HL-60 (cell line): ENCODE results near the gene SIRPD.

Source experiments
- TF ChIP-seq, protein P1 (sequence below): IDR thresholded peaks from one replicate; pipeline ENCODE4 v1.5.1; 2011; ENCODE audit warnings: low read length, control low read depth, inconsistent platforms; ENCODE audit not compliant: insufficient read depth
- TF ChIP-seq, protein P2 (sequence below): IDR thresholded peaks from 2 replicates; pipeline ENCODE4 v1.6.1; 2012; ENCODE audit warnings: low read depth; ENCODE audit not compliant: insufficient replicate concordance

DNA sequence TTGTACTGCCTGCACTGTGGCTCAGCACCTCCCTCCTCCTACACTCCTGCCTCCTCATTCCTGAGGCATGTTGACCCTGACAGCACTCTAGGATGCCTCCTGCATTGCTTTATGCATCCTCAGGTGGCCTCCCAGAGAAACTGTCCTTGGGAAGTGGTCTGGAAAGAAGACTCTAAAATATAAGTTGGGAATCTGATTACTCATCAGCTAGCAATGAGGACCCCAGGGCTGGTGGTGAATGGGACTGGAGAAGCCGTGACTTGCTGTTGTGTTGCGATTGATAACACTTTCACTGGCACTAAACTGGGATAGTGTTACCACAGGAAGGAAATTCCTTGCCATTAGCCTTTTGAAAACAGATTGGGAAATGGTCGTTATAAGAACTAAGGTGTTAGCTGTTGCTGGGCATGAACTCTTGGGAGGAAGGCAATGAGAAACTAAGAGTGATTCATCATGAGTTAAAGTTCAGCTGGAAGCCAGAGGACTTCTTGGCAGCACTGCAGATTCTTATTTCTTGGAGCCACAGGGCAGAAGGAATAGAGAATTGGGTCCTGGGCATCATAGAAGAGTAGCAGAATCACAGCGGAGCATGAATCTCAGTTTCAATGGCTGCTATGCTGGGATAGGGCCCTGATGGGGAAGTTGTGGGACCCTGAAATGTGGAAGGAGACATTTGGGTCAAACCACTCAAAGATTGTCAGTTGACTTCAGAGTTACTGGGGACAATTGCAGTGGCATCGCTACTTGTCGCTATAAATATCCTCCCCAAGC lies 10.1 kb upstream of the SIRPD start:
- TF ChIP-seq, protein P1, sequence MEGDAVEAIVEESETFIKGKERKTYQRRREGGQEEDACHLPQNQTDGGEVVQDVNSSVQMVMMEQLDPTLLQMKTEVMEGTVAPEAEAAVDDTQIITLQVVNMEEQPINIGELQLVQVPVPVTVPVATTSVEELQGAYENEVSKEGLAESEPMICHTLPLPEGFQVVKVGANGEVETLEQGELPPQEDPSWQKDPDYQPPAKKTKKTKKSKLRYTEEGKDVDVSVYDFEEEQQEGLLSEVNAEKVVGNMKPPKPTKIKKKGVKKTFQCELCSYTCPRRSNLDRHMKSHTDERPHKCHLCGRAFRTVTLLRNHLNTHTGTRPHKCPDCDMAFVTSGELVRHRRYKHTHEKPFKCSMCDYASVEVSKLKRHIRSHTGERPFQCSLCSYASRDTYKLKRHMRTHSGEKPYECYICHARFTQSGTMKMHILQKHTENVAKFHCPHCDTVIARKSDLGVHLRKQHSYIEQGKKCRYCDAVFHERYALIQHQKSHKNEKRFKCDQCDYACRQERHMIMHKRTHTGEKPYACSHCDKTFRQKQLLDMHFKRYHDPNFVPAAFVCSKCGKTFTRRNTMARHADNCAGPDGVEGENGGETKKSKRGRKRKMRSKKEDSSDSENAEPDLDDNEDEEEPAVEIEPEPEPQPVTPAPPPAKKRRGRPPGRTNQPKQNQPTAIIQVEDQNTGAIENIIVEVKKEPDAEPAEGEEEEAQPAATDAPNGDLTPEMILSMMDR: no peak
- TF ChIP-seq, protein P2, sequence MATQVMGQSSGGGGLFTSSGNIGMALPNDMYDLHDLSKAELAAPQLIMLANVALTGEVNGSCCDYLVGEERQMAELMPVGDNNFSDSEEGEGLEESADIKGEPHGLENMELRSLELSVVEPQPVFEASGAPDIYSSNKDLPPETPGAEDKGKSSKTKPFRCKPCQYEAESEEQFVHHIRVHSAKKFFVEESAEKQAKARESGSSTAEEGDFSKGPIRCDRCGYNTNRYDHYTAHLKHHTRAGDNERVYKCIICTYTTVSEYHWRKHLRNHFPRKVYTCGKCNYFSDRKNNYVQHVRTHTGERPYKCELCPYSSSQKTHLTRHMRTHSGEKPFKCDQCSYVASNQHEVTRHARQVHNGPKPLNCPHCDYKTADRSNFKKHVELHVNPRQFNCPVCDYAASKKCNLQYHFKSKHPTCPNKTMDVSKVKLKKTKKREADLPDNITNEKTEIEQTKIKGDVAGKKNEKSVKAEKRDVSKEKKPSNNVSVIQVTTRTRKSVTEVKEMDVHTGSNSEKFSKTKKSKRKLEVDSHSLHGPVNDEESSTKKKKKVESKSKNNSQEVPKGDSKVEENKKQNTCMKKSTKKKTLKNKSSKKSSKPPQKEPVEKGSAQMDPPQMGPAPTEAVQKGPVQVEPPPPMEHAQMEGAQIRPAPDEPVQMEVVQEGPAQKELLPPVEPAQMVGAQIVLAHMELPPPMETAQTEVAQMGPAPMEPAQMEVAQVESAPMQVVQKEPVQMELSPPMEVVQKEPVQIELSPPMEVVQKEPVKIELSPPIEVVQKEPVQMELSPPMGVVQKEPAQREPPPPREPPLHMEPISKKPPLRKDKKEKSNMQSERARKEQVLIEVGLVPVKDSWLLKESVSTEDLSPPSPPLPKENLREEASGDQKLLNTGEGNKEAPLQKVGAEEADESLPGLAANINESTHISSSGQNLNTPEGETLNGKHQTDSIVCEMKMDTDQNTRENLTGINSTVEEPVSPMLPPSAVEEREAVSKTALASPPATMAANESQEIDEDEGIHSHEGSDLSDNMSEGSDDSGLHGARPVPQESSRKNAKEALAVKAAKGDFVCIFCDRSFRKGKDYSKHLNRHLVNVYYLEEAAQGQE: no peak
